ENCODE results near the gene PAPSS1. TPM values are rescaled to one million over a fixed set of nuclear protein-coding genes. Genes with fewer than 3 reads are reported as not detected.

Gene PAPSS1
- total and polyA plus RNA-seq, 10 of the 15 experiments (the other 5 are each of a cell fraction or from before 2014, with no cell fraction given): 22.6 to 73.0 (median 30.6) TPM

- FAIRE-seq (no peak), ATAC-seq (no peak), DNase-seq (ENCODE audit: low read depth, low spot score) (no peak)
- intact Hi-C loops (cut with micrococcal nuclease; ENCODE audit: unreplicated experiment): no loop called here
- in situ Hi-C loops (cut with MboI): no loop called here
- no peak for TF ChIP-seq TAF1 (IDR thresholded peaks at IDR 0.05; ENCODE audit: borderline replicate concordance, low read depth, low read length)
- no peak for TF ChIP-seq CHD4 (IDR thresholded peaks at IDR 0.05)
- TF ChIP-seq MTA2 (IDR thresholded peaks at IDR 0.05; ENCODE audit: low read depth): no peak
- TF ChIP-seq HDAC6 (IDR thresholded peaks at IDR 0.05; ENCODE audit: unreplicated experiment): no peak
- no peaks in the 10 kb centered on the region for H4K20me1 ChIP-seq (ENCODE audit: control insufficient read depth, insufficient read depth)
- H3K9ac ChIP-seq (ENCODE audit: control insufficient read depth, insufficient read depth, low read length): no peak overlapping the region
- no peaks in the 10 kb centered on the region for H3K27me3 ChIP-seq (replicated peaks in 1 of 2; ENCODE audit: control insufficient read depth in 2 of 2, insufficient read depth in 2 of 2, low read length in 1 of 2)
- H3K4me2 ChIP-seq (ENCODE audit: control insufficient read depth, insufficient read depth): no peak overlapping the region
- CTCF ChIA-PET: no interaction called here
- H3K9me3 ChIP-seq (replicated peaks; ENCODE audit: control insufficient read depth, insufficient read depth, low read length): no peaks in the 10 kb centered on the region
- H2AFZ ChIP-seq (ENCODE audit: control insufficient read depth, low read depth, low read length): no peak overlapping the region
- H3K4me1 ChIP-seq (ENCODE audit: control insufficient read depth, insufficient read depth, low read length): no peaks in the 10 kb centered on the region
- SMC1A ChIA-PET (ENCODE audit: uncharacterized antibody, unreplicated experiment): interaction anchor here (0.7 kb wide), 1 partner anchor 86 kb away, joined by 4 read pairs; no protein-coding TSS in a partner anchor
- H3K4me3 ChIP-seq: no peak overlapping the region
- 35% methylated on average over 3 of the region's 3 CpGs for WGBS (ENCODE audit: insufficient coverage, insufficient replicate concordance, low lambda C conversion rate, missing lambda C conversion rate)
- H3K36me3 ChIP-seq (ENCODE audit: control insufficient read depth in 2 of 2, insufficient read depth in 2 of 2, low read length in 1 of 2): no peaks in the 10 kb centered on the region
- no TSS peak for BruUV-seq (replicated peaks)
- POLR2A ChIA-PET: no interaction called here
- no peak overlapping the region for H3K27ac ChIP-seq (ENCODE audit: control insufficient read depth, insufficient read depth)
- no peaks in the 10 kb centered on the region for H3K79me2 ChIP-seq (ENCODE audit: control insufficient read depth, insufficient read depth, low read length)
- RAD21 ChIA-PET (ENCODE audit: unreplicated experiment): no interaction called here
These were observed 120.2 kb downstream of the PAPSS1 start for GRCh38 chr4:107599841-107600240.

GRCh38 chr4:107593230-107593629 lies 126.8 kb downstream of the PAPSS1 start:
- H3K79me2 ChIP-seq (ENCODE audit: control insufficient read depth, insufficient read depth, low read length): no peaks in the 10 kb centered on the region
- ChIA-PET POLR2A (no interaction called here), RAD21 (ENCODE audit: unreplicated experiment) (interaction anchor here (0.8 kb wide), 1 partner anchor 19 kb away, joined by 3 read pairs; no protein-coding TSS in a partner anchor), CTCF (no interaction called here), SMC1A (ENCODE audit: uncharacterized antibody, unreplicated experiment) (no interaction called here)
- DNase-seq (ENCODE audit: low read depth, low spot score): no peak
- no peaks in the 10 kb centered on the region for H3K36me3 ChIP-seq (ENCODE audit: control insufficient read depth in 2 of 2, insufficient read depth in 2 of 2, low read length in 1 of 2)
- H3K27me3 ChIP-seq (replicated peaks in 1 of 2; ENCODE audit: control insufficient read depth in 2 of 2, insufficient read depth in 2 of 2, low read length in 1 of 2): no peaks in the 10 kb centered on the region
- no peak overlapping the region for H3K9ac ChIP-seq (ENCODE audit: control insufficient read depth, insufficient read depth, low read length)
- ATAC-seq: no peak
- H3K9me3 ChIP-seq (replicated peaks; ENCODE audit: control insufficient read depth, insufficient read depth, low read length): no peaks in the 10 kb centered on the region
- BruUV-seq (replicated peaks): no TSS peak
- intact Hi-C loops (cut with micrococcal nuclease; ENCODE audit: unreplicated experiment) (no loop called here), in situ Hi-C loops (cut with MboI) (no loop called here)
- no peak overlapping the region for H3K27ac ChIP-seq (ENCODE audit: control insufficient read depth, insufficient read depth)
- H3K4me1 ChIP-seq (ENCODE audit: control insufficient read depth, insufficient read depth, low read length): peaks cover 3% of the 10 kb centered on the region; the same call in 1 of the 2 replicates
- H4K20me1 ChIP-seq (ENCODE audit: control insufficient read depth, insufficient read depth): no peaks in the 10 kb centered on the region
- H2AFZ ChIP-seq (ENCODE audit: control insufficient read depth, low read depth, low read length): no peak overlapping the region
- FAIRE-seq: no peak
- H3K4me2 ChIP-seq (ENCODE audit: control insufficient read depth, insufficient read depth): no peak overlapping the region
- TF ChIP-seq IKZF1 (conservative IDR thresholded peaks at IDR 0.05) (no peak), CBX3 (IDR thresholded peaks at IDR 0.05; ENCODE audit: borderline replicate concordance, low read depth) (no peak), E2F4 (IDR thresholded peaks at IDR 0.05; ENCODE audit: low read depth, low read length) (no peak), JUNB (IDR thresholded peaks at IDR 0.05) (no peak), MTA2 (IDR thresholded peaks at IDR 0.05; ENCODE audit: low read depth) (no peak), POLR2AphosphoS2 (IDR thresholded peaks at IDR 0.05; ENCODE audit: low read depth, low read length) (no peak), FOS (IDR thresholded peaks at IDR 0.05; ENCODE audit: borderline replicate concordance, extremely low read depth, insufficient read length) (no peak), ATF7 (IDR thresholded peaks at IDR 0.05; ENCODE audit: low read depth) (no peak), IKZF2 (IDR thresholded peaks at IDR 0.05) (no peak), IRF4 (IDR thresholded peaks at IDR 0.05; ENCODE audit: low read depth, low read length) (no peak), NFYB (IDR thresholded peaks at IDR 0.05; ENCODE audit: insufficient read depth, low read depth, low read length) (no peak), NRF1 (conservative IDR thresholded peaks at IDR 0.05; ENCODE audit: low read depth, low read length) (no peak), PBX3 (IDR thresholded peaks at IDR 0.05; ENCODE audit: insufficient replicate concordance, low read depth, low read length) (no peak), SP1 (IDR thresholded peaks at IDR 0.05; ENCODE audit: low read depth, low read length) (no peak), KAT2A (conservative IDR thresholded peaks at IDR 0.05; ENCODE audit: control insufficient read depth, low read depth, low read length) (no peak)
- WGBS (ENCODE audit: insufficient coverage, insufficient replicate concordance, low lambda C conversion rate, missing lambda C conversion rate): 63% methylated on average over 1 of the region's 1 CpG
- no peak overlapping the region for H3K4me3 ChIP-seq
